ENCODE measurements around the gene MC2R. TPM values are rescaled to one million over a fixed set of nuclear protein-coding genes. Genes with fewer than 3 reads are reported as not detected.

MC2R gene
- total RNA-seq = not detected

GRCh38 chr18:13915391-13915790 is at the start of gene MC2R:
MC2R (minus strand) TSS chr18:13915536; CDS start chr18:13885518, 30,018 bp downstream.
- no peak for DNase-seq (ENCODE audit: low read depth in 2 of 3, low spot score in 2 of 3)

- no peak for DNase-seq (ENCODE audit: low read depth in 2 of 3, low spot score in 2 of 3)
These were observed 30.5 kb upstream of the MC2R start for GRCh38 chr18:13945811-13946210.

GRCh38 chr18:13943338-13943737 is 28.0 kb upstream of the MC2R start:
- no peak for DNase-seq (ENCODE audit: low read depth in 2 of 3, low spot score in 2 of 3)

GRCh38 chr18:13940326-13940725 is 25.0 kb upstream of the MC2R start:
- DNase-seq (ENCODE audit: low read depth in 2 of 3, low spot score in 2 of 3) = no peak

GRCh38 chr18:13934676-13935075 is 19.3 kb upstream of the MC2R start:
- DNase-seq (ENCODE audit: low read depth in 2 of 3, low spot score in 2 of 3) = no peak

- DNase-seq (ENCODE audit: low read depth in 2 of 3, low spot score in 2 of 3) = no peak
These were observed 18.7 kb upstream of the MC2R start for GRCh38 chr18:13934058-13934457.

- DNase-seq (ENCODE audit: low read depth in 2 of 3, low spot score in 2 of 3) = no peak
These were observed 17.1 kb upstream of the MC2R start for GRCh38 chr18:13932285-13933025.

GRCh38 chr18:13930964-13931363 is 15.6 kb upstream of the MC2R start:
- no peak for DNase-seq (ENCODE audit: low read depth in 2 of 3, low spot score in 2 of 3)

GRCh38 chr18:13923221-13923620 is 7.9 kb upstream of the MC2R start:
- no peak for DNase-seq (ENCODE audit: low read depth in 2 of 3, low spot score in 2 of 3)

GRCh38 chr18:13918898-13919297 is 3.6 kb upstream of the MC2R start:
- no peak for DNase-seq (ENCODE audit: low read depth in 2 of 3, low spot score in 2 of 3)

GRCh38 chr18:13917401-13917800 is 2.1 kb upstream of the MC2R start:
- no peak for DNase-seq (ENCODE audit: low read depth in 2 of 3, low spot score in 2 of 3)

GRCh38 chr18:13916559-13916958 is 1.2 kb upstream of the MC2R start:
- DNase-seq (ENCODE audit: low read depth in 2 of 3, low spot score in 2 of 3) = no peak

- no peak for DNase-seq (ENCODE audit: low read depth in 2 of 3, low spot score in 2 of 3)
These were observed 677 bp upstream of the MC2R start for GRCh38 chr18:13915995-13916431.

GRCh38 chr18:13914756-13915155 is 580 bp downstream of the MC2R start:
- no peak for DNase-seq (ENCODE audit: low read depth in 2 of 3, low spot score in 2 of 3)

GRCh38 chr18:13914170-13914569 is 1.2 kb downstream of the MC2R start:
- DNase-seq (ENCODE audit: low read depth in 2 of 3, low spot score in 2 of 3) = no peak

GRCh38 chr18:13913205-13913604 is 2.1 kb downstream of the MC2R start:
- no peak for DNase-seq (ENCODE audit: low read depth in 2 of 3, low spot score in 2 of 3)

GRCh38 chr18:13912601-13913000 is 2.7 kb downstream of the MC2R start:
- DNase-seq (ENCODE audit: low read depth in 2 of 3, low spot score in 2 of 3) = no peak

- DNase-seq (ENCODE audit: low read depth in 2 of 3, low spot score in 2 of 3) = no peak
These were observed 4.3 kb downstream of the MC2R start for GRCh38 chr18:13910986-13911385.

- DNase-seq (ENCODE audit: low read depth in 2 of 3, low spot score in 2 of 3) = no peak
These were observed 4.8 kb downstream of the MC2R start for GRCh38 chr18:13910501-13910900.

GRCh38 chr18:13909141-13909940 is 6.0 kb downstream of the MC2R start:
- DNase-seq (ENCODE audit: low read depth in 2 of 3, low spot score in 2 of 3) = no peak

GRCh38 chr18:13900633-13901032 is 14.7 kb downstream of the MC2R start:
- no peak for DNase-seq (ENCODE audit: low read depth in 2 of 3, low spot score in 2 of 3)

- DNase-seq (ENCODE audit: low read depth in 2 of 3, low spot score in 2 of 3) = no peak
These were observed 19.8 kb downstream of the MC2R start for GRCh38 chr18:13895505-13896033.

Measured in hematopoietic multipotent progenitor cell (in vitro differentiated cells).